Stomach (tissue), 4 donors: ENCODE results near the gene KRT7.

Experiments
- EP300 ChIP-seq: sonication (generic); formaldehyde crosslinking; IDR thresholded peaks from one replicate; pipeline ENCODE4 v1.6.1; 2017; ENCODE audit warnings: antibody characterized with exemption
- POLR2A ChIP-seq, 4 donors: fragments of 450-650 bp; IDR thresholded peaks; one replicate each; pipeline ENCODE4 v1.6.1; 2016; ENCODE audit warnings: antibody characterized with exemption in 4 of 4, control low read depth in 2 of 4, mild to moderate bottlenecking in 1 of 4, moderate library complexity in 1 of 4
- POLR2AphosphoS5 ChIP-seq, 3 donors: sonication (generic); formaldehyde crosslinking; IDR thresholded peaks; one replicate each; pipeline ENCODE4 v1.6.1; 2016; ENCODE audit warnings: antibody characterized with exemption in 3 of 3
- TF ChIP-seq, protein P1 (sequence below), 7 experiments: fragments of 450-650 bp in 4 of 7; fragments of 200-600 bp in 3 of 7; sonication (generic) in 3 of 7; IDR thresholded peaks; one replicate each; pipeline ENCODE4 v1.5.1; 2016 to 2019; ENCODE audit warnings: antibody characterized with exemption in 7 of 7, control low read depth in 2 of 7, mild to moderate bottlenecking in 1 of 7

DNA sequence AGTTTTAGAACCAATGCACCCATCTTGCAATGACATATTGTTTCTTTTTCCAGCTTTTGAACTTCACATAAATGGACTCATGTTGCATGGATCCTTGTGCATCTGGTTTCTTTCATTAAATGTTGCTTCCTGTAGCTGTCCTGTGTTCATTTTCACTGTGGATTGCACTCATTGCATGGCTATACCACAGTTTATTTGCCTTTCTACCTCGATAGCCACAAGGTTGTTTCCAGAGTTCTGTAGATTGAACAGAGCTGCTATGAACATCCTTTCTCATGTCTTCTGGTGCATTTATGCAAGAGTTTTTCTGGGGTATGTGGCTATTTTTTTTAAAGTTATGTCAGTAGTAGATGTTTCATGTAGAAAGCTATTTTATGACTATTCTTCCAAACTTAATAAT is 61.8 kb downstream of the KRT7 start:
- TF ChIP-seq, protein P1, sequence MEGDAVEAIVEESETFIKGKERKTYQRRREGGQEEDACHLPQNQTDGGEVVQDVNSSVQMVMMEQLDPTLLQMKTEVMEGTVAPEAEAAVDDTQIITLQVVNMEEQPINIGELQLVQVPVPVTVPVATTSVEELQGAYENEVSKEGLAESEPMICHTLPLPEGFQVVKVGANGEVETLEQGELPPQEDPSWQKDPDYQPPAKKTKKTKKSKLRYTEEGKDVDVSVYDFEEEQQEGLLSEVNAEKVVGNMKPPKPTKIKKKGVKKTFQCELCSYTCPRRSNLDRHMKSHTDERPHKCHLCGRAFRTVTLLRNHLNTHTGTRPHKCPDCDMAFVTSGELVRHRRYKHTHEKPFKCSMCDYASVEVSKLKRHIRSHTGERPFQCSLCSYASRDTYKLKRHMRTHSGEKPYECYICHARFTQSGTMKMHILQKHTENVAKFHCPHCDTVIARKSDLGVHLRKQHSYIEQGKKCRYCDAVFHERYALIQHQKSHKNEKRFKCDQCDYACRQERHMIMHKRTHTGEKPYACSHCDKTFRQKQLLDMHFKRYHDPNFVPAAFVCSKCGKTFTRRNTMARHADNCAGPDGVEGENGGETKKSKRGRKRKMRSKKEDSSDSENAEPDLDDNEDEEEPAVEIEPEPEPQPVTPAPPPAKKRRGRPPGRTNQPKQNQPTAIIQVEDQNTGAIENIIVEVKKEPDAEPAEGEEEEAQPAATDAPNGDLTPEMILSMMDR (IDR thresholded peaks at IDR 0.05), result no peak
- no peak for TF ChIP-seq POLR2AphosphoS5 (IDR thresholded peaks at IDR 0.05)
- no peak for TF ChIP-seq POLR2A (IDR thresholded peaks at IDR 0.05)
- TF ChIP-seq EP300, result no peak
